ENCODE measurements around the gene SLC36A3.
A peak's percentile ranks its signal among the peaks of the same experiment; 100 is the strongest.

DNA sequence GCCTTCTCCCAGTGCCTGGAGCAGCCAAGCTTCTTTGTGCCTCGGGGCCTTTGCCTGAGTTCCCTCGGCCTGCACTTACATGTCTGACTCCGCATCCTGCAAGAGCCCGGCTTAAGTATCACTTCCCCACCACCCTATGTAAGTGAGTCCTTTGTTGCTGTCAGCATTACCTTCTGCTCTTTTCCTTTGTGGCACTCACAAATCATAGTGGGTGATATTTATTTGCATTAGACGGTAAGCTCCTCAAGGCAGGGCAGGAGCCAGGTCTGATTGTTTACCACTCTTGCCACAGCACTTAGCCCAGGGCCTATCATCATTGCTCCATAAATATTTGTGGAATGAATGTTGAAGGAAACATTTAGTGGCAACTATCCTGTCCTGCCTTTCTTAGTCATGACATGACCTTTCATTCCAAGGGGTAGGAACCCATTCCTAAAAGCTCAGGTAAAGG lies 45.8 kb downstream of the SLC36A3 start:
- TF ChIP-seq POLR2A (IDR thresholded peaks at IDR 0.05; ENCODE audit: low read depth, low read length) (peak; percentile 73; the same call in 1 of the 2 replicates), POLR2AphosphoS5 (IDR thresholded peaks at IDR 0.05; ENCODE audit: low read depth, low read length) (peak; percentile 76), TAF1 (IDR thresholded peaks at IDR 0.05; ENCODE audit: borderline replicate concordance, low read depth, low read length) (no peak)

Measured in GM12892 (cell line).